ENCODE data around the gene JPT1.
A peak's percentile ranks its signal among the peaks of the same experiment; 100 is the strongest.

The JPT1 gene

GRCh38 chr17:75094871-75095399 is 59.4 kb downstream of the JPT1 start:
- no peaks in the 10 kb centered on the region for H3K27me3 ChIP-seq (ENCODE audit: control insufficient read depth, insufficient read depth, low read length)
- H3K4me1 ChIP-seq (ENCODE audit: control insufficient read depth, low read depth, low read length) = peaks cover 3% of the 10 kb centered on the region
- no peak overlapping the region for H3K9ac ChIP-seq (ENCODE audit: low read length)
- H3K27ac ChIP-seq (ENCODE audit: low read length) = no peak overlapping the region
- peaks cover under 1% of the 10 kb centered on the region for H3K36me3 ChIP-seq (ENCODE audit: control insufficient read depth, low read depth, low read length)
- H3K4me3 ChIP-seq (ENCODE audit: low read length) = no peak overlapping the region
- no peaks in the 10 kb centered on the region for H3K9me3 ChIP-seq (ENCODE audit: control insufficient read depth, low read depth, low read length)

DNA sequence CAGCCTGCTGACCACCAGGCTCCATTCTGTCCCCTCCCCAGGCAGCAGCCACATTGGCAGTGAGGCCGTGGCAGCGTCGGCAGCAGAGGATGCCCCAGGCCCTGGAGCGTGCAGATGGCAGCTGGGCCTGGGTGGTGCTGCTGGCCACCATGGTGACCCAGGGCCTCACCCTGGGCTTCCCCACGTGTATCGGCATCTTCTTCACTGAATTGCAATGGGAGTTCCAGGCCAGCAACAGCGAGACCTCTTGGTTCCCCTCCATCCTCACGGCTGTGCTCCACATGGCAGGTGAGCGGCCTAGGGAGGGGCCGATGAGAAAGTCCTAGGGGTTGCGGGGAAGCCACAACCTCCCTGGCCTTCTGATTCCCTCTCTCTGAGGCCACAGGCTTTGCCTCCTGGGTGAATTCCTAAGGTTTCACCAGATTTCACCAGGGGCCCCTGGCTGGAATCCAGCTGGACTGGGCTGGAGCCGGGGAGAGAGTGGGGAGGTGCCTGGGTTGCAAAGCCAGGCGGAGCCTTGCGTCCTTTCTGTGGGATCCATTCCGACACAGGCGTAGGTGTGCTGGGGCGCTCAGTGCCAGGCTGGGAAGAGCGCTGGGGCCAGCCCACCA is 60.7 kb downstream of the JPT1 start:
- Histone ChIP-seq H3K4me3 (ENCODE audit: low read length) (no peak overlapping the region), H3K9me3 (ENCODE audit: control insufficient read depth, low read depth, low read length) (no peaks in the 10 kb centered on the region), H3K4me1 (ENCODE audit: control insufficient read depth, low read depth, low read length) (peaks cover 8% of the 10 kb centered on the region), H3K9ac (ENCODE audit: low read length) (no peak overlapping the region), H3K27ac (ENCODE audit: low read length) (no peak overlapping the region), H3K27me3 (ENCODE audit: control insufficient read depth, insufficient read depth, low read length) (no peaks in the 10 kb centered on the region), H3K36me3 (ENCODE audit: control insufficient read depth, low read depth, low read length) (no peaks in the 10 kb centered on the region)

DNA sequence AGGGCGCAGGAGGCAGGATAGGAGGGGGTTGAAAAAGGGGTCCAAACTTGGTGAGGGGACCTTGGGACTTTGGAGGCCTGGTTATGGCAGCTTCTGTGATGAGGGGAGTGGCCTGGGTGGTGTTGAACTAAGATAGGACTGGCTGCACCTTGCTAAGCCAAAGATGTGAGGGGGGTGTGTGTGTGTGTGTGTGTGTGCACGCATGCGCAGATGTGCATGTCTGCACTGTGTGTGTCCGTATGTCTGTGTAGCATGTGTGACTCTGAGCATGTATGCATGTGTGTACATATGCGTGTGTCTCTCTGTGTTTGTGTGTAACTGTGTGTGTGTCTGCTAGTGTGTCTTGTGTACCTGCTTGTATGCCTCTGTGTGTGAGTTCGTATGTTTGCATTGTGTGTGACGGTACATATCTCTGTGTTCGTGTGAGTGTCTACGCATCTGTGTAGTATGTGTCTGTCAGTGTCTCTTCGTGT is 62.4 kb downstream of the JPT1 start:
- Histone ChIP-seq H3K4me3 (ENCODE audit: low read length) (no peak overlapping the region), H3K36me3 (ENCODE audit: control insufficient read depth, low read depth, low read length) (no peaks in the 10 kb centered on the region), H3K27me3 (ENCODE audit: control insufficient read depth, insufficient read depth, low read length) (no peaks in the 10 kb centered on the region), H3K9ac (ENCODE audit: low read length) (no peak overlapping the region), H3K4me1 (ENCODE audit: control insufficient read depth, low read depth, low read length) (peaks cover 12% of the 10 kb centered on the region), H3K9me3 (ENCODE audit: control insufficient read depth, low read depth, low read length) (no peaks in the 10 kb centered on the region), H3K27ac (ENCODE audit: low read length) (no peak overlapping the region)

GRCh38 chr17:75090871-75091854 is 63.1 kb downstream of the JPT1 start:
- Histone ChIP-seq H3K9me3 (ENCODE audit: control insufficient read depth, low read depth, low read length) (no peaks in the 10 kb centered on the region), H3K27ac (ENCODE audit: low read length) (no peak overlapping the region), H3K4me1 (ENCODE audit: control insufficient read depth, low read depth, low read length) (peaks cover 12% of the 10 kb centered on the region), H3K9ac (ENCODE audit: low read length) (no peak overlapping the region), H3K36me3 (ENCODE audit: control insufficient read depth, low read depth, low read length) (no peaks in the 10 kb centered on the region), H3K27me3 (ENCODE audit: control insufficient read depth, insufficient read depth, low read length) (no peaks in the 10 kb centered on the region), H3K4me3 (ENCODE audit: low read length) (no peak overlapping the region)

DNA sequence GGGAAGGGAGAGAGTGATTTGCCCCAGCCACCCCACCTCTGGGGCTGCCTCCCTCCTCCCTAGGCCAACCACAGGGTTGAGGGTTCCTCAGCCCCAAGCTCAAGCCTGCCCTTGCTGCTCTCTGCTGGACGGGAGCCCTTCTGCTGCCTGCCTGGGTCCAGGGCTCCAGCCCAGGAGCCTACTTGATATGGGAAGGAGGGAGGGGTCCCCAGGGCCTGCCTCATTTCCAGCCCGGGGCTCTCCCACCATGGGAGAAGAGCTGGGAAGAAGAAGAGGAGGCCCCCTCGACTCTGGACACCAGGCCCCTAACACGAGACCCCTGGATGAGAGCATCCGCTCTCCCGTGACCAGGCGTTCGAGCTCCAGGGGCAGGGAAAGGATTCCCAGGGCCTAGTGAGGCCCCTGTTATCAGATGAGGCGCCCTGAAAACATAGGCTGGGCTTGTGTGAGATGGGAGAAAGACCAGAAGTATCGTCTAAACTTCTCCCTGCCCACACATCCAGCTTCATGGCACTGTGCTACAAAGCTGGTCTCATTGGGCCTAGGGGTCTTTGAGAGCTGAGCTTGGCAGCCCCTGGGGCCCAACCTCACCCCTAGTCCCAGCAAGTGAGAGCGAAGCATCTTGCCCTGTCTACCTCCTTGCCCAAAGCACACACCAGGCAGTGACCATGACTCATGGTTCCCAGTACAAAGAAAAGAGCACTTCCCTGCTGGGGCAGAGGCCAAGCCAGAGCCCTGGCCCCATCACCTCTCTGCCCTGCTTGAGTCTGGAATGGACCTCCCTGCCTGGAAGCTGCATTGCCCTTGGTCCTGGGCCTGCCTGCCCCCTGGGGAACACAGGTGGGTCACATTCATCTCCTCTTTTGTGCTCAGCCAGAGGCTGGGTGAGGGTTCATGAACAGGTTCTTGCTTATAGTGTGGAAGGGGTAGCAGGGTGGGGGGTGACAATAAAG is 65.6 kb downstream of the JPT1 start:
- Histone ChIP-seq H3K4me3 (ENCODE audit: low read length) (peak overlapping the region; percentile 72), H3K4me1 (ENCODE audit: control insufficient read depth, low read depth, low read length) (peaks cover 12% of the 10 kb centered on the region), H3K36me3 (ENCODE audit: control insufficient read depth, low read depth, low read length) (no peaks in the 10 kb centered on the region), H3K27me3 (ENCODE audit: control insufficient read depth, insufficient read depth, low read length) (no peaks in the 10 kb centered on the region), H3K27ac (ENCODE audit: low read length) (peak overlapping the region; percentile 24), H3K9ac (ENCODE audit: low read length) (peak overlapping the region; percentile 70), H3K9me3 (ENCODE audit: control insufficient read depth, low read depth, low read length) (no peaks in the 10 kb centered on the region)

GRCh38 chr17:75087558-75088453 is 66.5 kb downstream of the JPT1 start, which contains the start of gene SLC16A5:
TSS of gene SLC16A5 (plus strand) at chr17:75087954. CDS start at chr17:75093637, 5,683 bp downstream.
- H3K27me3 ChIP-seq (ENCODE audit: control insufficient read depth, insufficient read depth, low read length) = no peaks in the 10 kb centered on the region
- peaks cover 12% of the 10 kb centered on the region for H3K4me1 ChIP-seq (ENCODE audit: control insufficient read depth, low read depth, low read length)
- H3K27ac ChIP-seq (ENCODE audit: low read length) = peak within 1 kb of the TSS; percentile 87
- no peaks in the 10 kb centered on the region for H3K36me3 ChIP-seq (ENCODE audit: control insufficient read depth, low read depth, low read length)
- H3K4me3 ChIP-seq (ENCODE audit: low read length) = peak within 1 kb of the TSS; percentile 72
- peak within 1 kb of the TSS; percentile 70 for H3K9ac ChIP-seq (ENCODE audit: low read length)
- H3K9me3 ChIP-seq (ENCODE audit: control insufficient read depth, low read depth, low read length) = no peaks in the 10 kb centered on the region

- Histone ChIP-seq H3K4me3 (ENCODE audit: low read length) (peak overlapping the region; percentile 72), H3K36me3 (ENCODE audit: control insufficient read depth, low read depth, low read length) (no peaks in the 10 kb centered on the region), H3K4me1 (ENCODE audit: control insufficient read depth, low read depth, low read length) (peaks cover 12% of the 10 kb centered on the region), H3K9me3 (ENCODE audit: control insufficient read depth, low read depth, low read length) (no peaks in the 10 kb centered on the region), H3K27ac (ENCODE audit: low read length) (peak overlapping the region; percentile 87), H3K27me3 (ENCODE audit: control insufficient read depth, insufficient read depth, low read length) (no peaks in the 10 kb centered on the region), H3K9ac (ENCODE audit: low read length) (peak overlapping the region; percentile 65)
These were observed 67.1 kb downstream of the JPT1 start for GRCh38 chr17:75087182-75087557.

DNA sequence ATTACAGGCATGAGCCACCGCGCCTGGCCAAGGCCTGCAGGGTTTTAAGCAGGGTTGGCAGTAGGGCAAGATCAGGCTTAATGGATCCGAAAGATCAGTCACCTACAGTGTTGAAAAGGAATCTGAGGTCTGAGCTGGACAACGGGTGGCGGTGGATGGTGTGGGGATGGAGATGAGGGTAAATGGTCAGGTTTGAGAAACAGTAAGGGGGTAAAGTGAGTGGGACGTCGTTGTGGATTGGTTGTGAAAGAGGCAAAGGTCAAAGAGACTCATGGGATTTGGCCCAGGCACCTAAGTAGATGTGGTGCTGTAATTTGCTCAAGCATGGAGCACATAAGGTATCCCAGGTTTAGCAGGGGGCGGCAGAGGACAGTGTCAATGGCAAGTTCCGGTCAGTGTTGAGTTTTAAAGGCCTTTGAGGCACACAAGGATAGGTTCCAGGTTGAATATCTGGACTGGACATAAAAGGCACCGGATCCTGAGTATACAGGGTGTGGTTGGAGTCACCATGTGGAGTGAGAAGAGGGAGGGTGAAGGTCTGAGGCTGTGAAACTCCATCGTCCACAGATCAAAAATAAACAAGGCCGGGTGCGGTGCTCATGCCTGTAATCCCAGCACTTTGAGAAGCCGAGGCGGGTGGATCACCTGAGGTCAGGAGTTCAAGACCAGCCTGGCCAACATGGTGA is 67.7 kb downstream of the JPT1 start:
- Histone ChIP-seq H3K27ac (ENCODE audit: low read length) (no peak overlapping the region), H3K4me1 (ENCODE audit: control insufficient read depth, low read depth, low read length) (peaks cover 12% of the 10 kb centered on the region), H3K27me3 (ENCODE audit: control insufficient read depth, insufficient read depth, low read length) (no peaks in the 10 kb centered on the region), H3K36me3 (ENCODE audit: control insufficient read depth, low read depth, low read length) (no peaks in the 10 kb centered on the region), H3K9ac (ENCODE audit: low read length) (no peak overlapping the region), H3K9me3 (ENCODE audit: control insufficient read depth, low read depth, low read length) (no peaks in the 10 kb centered on the region), H3K4me3 (ENCODE audit: low read length) (peak overlapping the region; percentile 72)
